Endothelial cell of umbilical vein (primary cell): ENCODE measurements around the gene KRTAP13-3. TPM values are rescaled to one million over a fixed set of nuclear protein-coding genes. Genes with fewer than 3 reads are reported as not detected.

Source experiments
- BruUV-seq: library from RNA; stranded (reverse); fragments of 400-500 nt; replicated peaks from 2 replicates; lab custom pipeline; 2021; lab: Mats Ljungman, UMichigan
- CTCF ChIA-PET: fragments of 300-600, 350-600 bp; sonication (Branson Sonifier 250); formaldehyde crosslinking; loops from one replicate; lab custom pipeline; 2021; ENCODE audit warnings: antibody characterized with exemption, inconsistent platforms; lab: Charles Lee
- POLR2A ChIA-PET: fragments of 300-600, 350-600 bp; sonication (Branson Sonifier 250); formaldehyde crosslinking; loops from one replicate; lab custom pipeline; 2021; ENCODE audit warnings: antibody characterized with exemption, inconsistent platforms; lab: Charles Lee
- DNase-seq: peaks from one replicate; pipeline ENCODE4 v3.0.0-alpha.2; 2011; ENCODE audit warnings: low read depth, low spot score
- FAIRE-seq: peaks from 2 replicates; lab custom pipeline; 2011; peaks lifted over from hg19 to GRCh38; lab: Jason Lieb, UNC
- H2AFZ ChIP-seq: 2 replicates; pipeline ENCODE4 v1.6.0; 2012; ENCODE audit warnings: low read depth, low read length, control low read depth, inconsistent platforms
- H3K27ac ChIP-seq: 2 replicates; pipeline ENCODE4 v1.5.1; 2011; ENCODE audit warnings: low read depth, mild to moderate bottlenecking, control low read depth, low read length, moderate library complexity; ENCODE audit not compliant: insufficient read depth
- H3K27me3 ChIP-seq, 2 experiments: 2 replicates each; pipeline versions ENCODE4 v1.6.0 to v1.6.1; 2011; ENCODE audit warnings: low read length in 2 of 2, mixed read lengths in 1 of 2; ENCODE audit not compliant: control insufficient read depth in 2 of 2, insufficient read depth in 2 of 2
- H3K36me3 ChIP-seq, 2 experiments: 2 replicates in 1 of 2; 3 replicates in 1 of 2; pipeline ENCODE4 v1.5.1; 2011; ENCODE audit warnings: low read length in 2 of 2, mild to moderate bottlenecking in 1 of 2, moderate library complexity in 1 of 2; ENCODE audit not compliant: control insufficient read depth in 2 of 2, insufficient read depth in 2 of 2; ENCODE audit errors: extremely low read depth in 1 of 2
- H3K4me1 ChIP-seq: 3 replicates; pipeline ENCODE4 v1.5.1; 2011; ENCODE audit warnings: mild to moderate bottlenecking, low read length; ENCODE audit not compliant: control insufficient read depth, insufficient read depth; ENCODE audit errors: extremely low read depth
- H3K4me2 ChIP-seq: 2 replicates; pipeline ENCODE4 v1.6.1; 2011; ENCODE audit warnings: low read length, control low read depth, mixed read lengths; ENCODE audit not compliant: insufficient read depth
- H3K4me3 ChIP-seq, 3 experiments: fragments of 200-600 bp in 1 of 3; sonication (generic), shearing (Covaris generic) in 1 of 3; replicated peaks in 1 of 3; 2 replicates each; pipeline ENCODE4 v1.5.1; 2011 to 2016; ENCODE audit warnings: control low read depth in 3 of 3, low read length in 3 of 3, mild to moderate bottlenecking in 2 of 3, inconsistent platforms in 1 of 3, low read depth in 1 of 3, moderate library complexity in 1 of 3; ENCODE audit not compliant: insufficient read depth in 1 of 3
- H3K79me2 ChIP-seq: 2 replicates; pipeline ENCODE4 v1.6.0; 2012; ENCODE audit warnings: low read length, inconsistent platforms; ENCODE audit not compliant: control insufficient read depth, insufficient read depth
- H3K9ac ChIP-seq: replicated peaks from 2 replicates; pipeline ENCODE3; 2011; ENCODE audit warnings: low read length, control low read depth; ENCODE audit not compliant: insufficient read depth; ENCODE audit errors: extremely low read depth
- H3K9me1 ChIP-seq: replicated peaks from 3 replicates; pipeline ENCODE4 v1.6.0; 2011; ENCODE audit warnings: mild to moderate bottlenecking, low read length; ENCODE audit not compliant: control insufficient read depth, insufficient read depth; ENCODE audit errors: extremely low read depth
- H3K9me3 ChIP-seq: replicated peaks from 2 replicates; pipeline ENCODE4 v1.5.1; 2012; ENCODE audit warnings: low read length, inconsistent platforms; ENCODE audit not compliant: control insufficient read depth, insufficient read depth
- H4K20me1 ChIP-seq: replicated peaks from 2 replicates; pipeline ENCODE3; 2011; ENCODE audit warnings: mild to moderate bottlenecking, low read length; ENCODE audit not compliant: control insufficient read depth, insufficient read depth; ENCODE audit errors: extremely low read depth
- EZH2 ChIP-seq: IDR thresholded peaks from 2 replicates; pipeline ENCODE4 v1.6.1; 2012; ENCODE audit warnings: borderline replicate concordance, low read depth, mild to moderate bottlenecking, moderate library complexity, low read length, inconsistent platforms; ENCODE audit not compliant: severe bottlenecking
- FOS ChIP-seq: IDR thresholded peaks from 2 replicates; pipeline ENCODE4 v1.6.1; 2011; ENCODE audit warnings: mild to moderate bottlenecking, low read length, moderate library complexity, borderline replicate concordance; ENCODE audit not compliant: insufficient read depth
- GATA2 ChIP-seq: IDR thresholded peaks from 2 replicates; pipeline ENCODE4 v1.7.0; 2011; ENCODE audit warnings: low read depth, mild to moderate bottlenecking, moderate library complexity, mixed read lengths, low read length; ENCODE audit not compliant: insufficient read length, insufficient read depth
- JUN ChIP-seq: IDR thresholded peaks from 2 replicates; pipeline ENCODE4 v1.6.1; 2011; ENCODE audit warnings: borderline replicate concordance, low read depth; ENCODE audit not compliant: insufficient read length, insufficient read depth
- MYC ChIP-seq: IDR thresholded peaks from one replicate; pipeline ENCODE4 v1.6.1; 2011; ENCODE audit warnings: mild to moderate bottlenecking, low read depth, low read length
- POLR2A ChIP-seq: IDR thresholded peaks from 2 replicates; pipeline ENCODE4 v1.6.1; 2012; ENCODE audit warnings: low read depth, mild to moderate bottlenecking, control low read depth, low read length
- POLR2AphosphoS5 ChIP-seq: IDR thresholded peaks from 2 replicates; pipeline ENCODE4 v1.6.1; 2012; ENCODE audit warnings: low read depth, mild to moderate bottlenecking, control low read depth, low read length, moderate library complexity; ENCODE audit not compliant: insufficient read depth
- dilution Hi-C: fragments of 300-500 bp; cut with MboI; formaldehyde crosslinking; loops from one replicate; pipeline ENCODE4 v1.15.0; 2019; ENCODE audit warnings: low sequenced_read_pairs; ENCODE audit not compliant: extremely low pct_ligation_motif_present
- intact Hi-C: fragments of 100-400 bp; cut with micrococcal nuclease; formaldehyde crosslinking; loops from one replicate; pipeline ENCODE4 v1.10.0; 2022
- polyA plus RNA-seq, 4 experiments: library from polyadenylated mRNA; depleted of rRNA in 3 of 4; stranded (reverse) in 3 of 4; unstranded in 1 of 4; fragments of >200 nt; gene quantifications; 2 replicates each; pipeline versions ENCODE4 v1.2.1 to v1.2.3, GENCODE V29; 2011 to 2012; ENCODE audit warnings: missing spikeins in 1 of 4
- total RNA-seq: library from RNA; stranded (reverse); gene quantifications from 2 replicates; pipeline ENCODE4 v1.2.3, GENCODE V29; 2021
- TF ChIP-seq, protein P1 (sequence below), 2 donors: IDR thresholded peaks; 1 replicate in 1 of 2; 2 replicates in 1 of 2; pipeline ENCODE4 v1.5.1; 2011; ENCODE audit warnings: low read length in 2 of 2, mild to moderate bottlenecking in 2 of 2, moderate library complexity in 2 of 2, control low read depth in 1 of 2, inconsistent platforms in 1 of 2, low read depth in 1 of 2; ENCODE audit not compliant: insufficient read depth in 1 of 2; ENCODE audit errors: extremely low read depth in 1 of 2
- TF ChIP-seq, protein P2 (sequence below): IDR thresholded peaks from 2 replicates; pipeline ENCODE4 v1.6.1; 2011; ENCODE audit not compliant: insufficient read depth, insufficient read length

Gene KRTAP13-3
- total and polyA plus RNA-seq, 2 donors (not counting 3 experiments of a cell fraction or from before 2014, with no cell fraction given) = not detected

DNA sequence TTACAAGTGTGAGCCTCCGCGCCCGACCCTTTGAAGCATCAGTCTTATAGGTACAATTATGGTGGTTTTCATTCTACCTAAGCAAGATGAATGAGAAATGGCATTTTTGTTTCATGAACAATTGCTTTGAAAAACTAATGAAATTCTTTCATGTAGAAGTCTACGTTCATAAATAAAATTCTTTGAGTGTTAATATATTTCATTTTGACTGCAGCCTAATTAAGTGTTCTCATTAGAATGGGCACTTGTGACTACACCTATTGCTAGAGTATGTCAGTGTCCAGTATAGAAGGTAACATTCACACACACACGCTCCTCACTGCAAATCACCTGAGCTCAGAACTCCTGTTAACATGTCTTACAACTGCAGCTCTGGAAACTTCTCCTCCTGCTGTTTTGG is 14.2 kb upstream of the KRTAP13-3 start, which contains the start of gene KRTAP15-1:
TSS of gene KRTAP15-1 (plus strand) at position 301 of the 400 bp plus-strand sequence. CDS start at position 354, 53 bp downstream.
- Histone ChIP-seq H3K4me1 (no peaks in the 10 kb centered on the region), H3K27ac (no peak within 1 kb of the TSS), H3K4me3 (no peak within 1 kb of the TSS), H3K4me2 (no peak within 1 kb of the TSS), H2AFZ (no peak within 1 kb of the TSS), H3K9me3 (peaks cover 1% of the 10 kb centered on the region), H4K20me1 (no peaks in the 10 kb centered on the region), H3K27me3 (no peaks in the 10 kb centered on the region), H3K36me3 (no peaks in the 10 kb centered on the region), H3K79me2 (no peaks in the 10 kb centered on the region), H3K9me1 (no peaks in the 10 kb centered on the region), H3K9ac (no peak within 1 kb of the TSS)
- no peak for FAIRE-seq
- dilution Hi-C loops (no loop called here), intact Hi-C loops (no loop called here)
- ChIA-PET CTCF (no interaction called here), POLR2A (no interaction called here)
- TF ChIP-seq, protein P1, sequence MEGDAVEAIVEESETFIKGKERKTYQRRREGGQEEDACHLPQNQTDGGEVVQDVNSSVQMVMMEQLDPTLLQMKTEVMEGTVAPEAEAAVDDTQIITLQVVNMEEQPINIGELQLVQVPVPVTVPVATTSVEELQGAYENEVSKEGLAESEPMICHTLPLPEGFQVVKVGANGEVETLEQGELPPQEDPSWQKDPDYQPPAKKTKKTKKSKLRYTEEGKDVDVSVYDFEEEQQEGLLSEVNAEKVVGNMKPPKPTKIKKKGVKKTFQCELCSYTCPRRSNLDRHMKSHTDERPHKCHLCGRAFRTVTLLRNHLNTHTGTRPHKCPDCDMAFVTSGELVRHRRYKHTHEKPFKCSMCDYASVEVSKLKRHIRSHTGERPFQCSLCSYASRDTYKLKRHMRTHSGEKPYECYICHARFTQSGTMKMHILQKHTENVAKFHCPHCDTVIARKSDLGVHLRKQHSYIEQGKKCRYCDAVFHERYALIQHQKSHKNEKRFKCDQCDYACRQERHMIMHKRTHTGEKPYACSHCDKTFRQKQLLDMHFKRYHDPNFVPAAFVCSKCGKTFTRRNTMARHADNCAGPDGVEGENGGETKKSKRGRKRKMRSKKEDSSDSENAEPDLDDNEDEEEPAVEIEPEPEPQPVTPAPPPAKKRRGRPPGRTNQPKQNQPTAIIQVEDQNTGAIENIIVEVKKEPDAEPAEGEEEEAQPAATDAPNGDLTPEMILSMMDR (IDR thresholded peaks at IDR 0.05; ENCODE audit: extremely low read depth in 1 of 2, insufficient read depth in 1 of 2, low read depth in 1 of 2, low read length in 2 of 2) = no peak
- TF ChIP-seq, protein P2, sequence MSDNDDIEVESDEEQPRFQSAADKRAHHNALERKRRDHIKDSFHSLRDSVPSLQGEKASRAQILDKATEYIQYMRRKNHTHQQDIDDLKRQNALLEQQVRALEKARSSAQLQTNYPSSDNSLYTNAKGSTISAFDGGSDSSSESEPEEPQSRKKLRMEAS = no peak
- no peak for TF ChIP-seq POLR2AphosphoS5
- no peak for TF ChIP-seq EZH2
- TF ChIP-seq JUN = no peak
- TF ChIP-seq FOS = no peak
- TF ChIP-seq GATA2 = no peak
- no peak for TF ChIP-seq MYC
- TF ChIP-seq POLR2A = no peak
- BruUV-seq = no TSS peak
- no peak for DNase-seq
